Suppressor macrophage (primary cell): Measurements from ENCODE around the gene TBX21.

Source experiments
- DNase-seq, 4 experiments: peaks; one replicate each; pipeline ENCODE4 v3.0.0-alpha.2; 2020 to 2022
- total RNA-seq, 17 experiments: gene quantifications; one replicate each; lab custom pipeline; 2026; ENCODE audit warnings: mixed read lengths in 6 of 17, inconsistent platforms in 3 of 17; lab: John Stamatoyannopoulos, UW

TBX21 gene, protein sequence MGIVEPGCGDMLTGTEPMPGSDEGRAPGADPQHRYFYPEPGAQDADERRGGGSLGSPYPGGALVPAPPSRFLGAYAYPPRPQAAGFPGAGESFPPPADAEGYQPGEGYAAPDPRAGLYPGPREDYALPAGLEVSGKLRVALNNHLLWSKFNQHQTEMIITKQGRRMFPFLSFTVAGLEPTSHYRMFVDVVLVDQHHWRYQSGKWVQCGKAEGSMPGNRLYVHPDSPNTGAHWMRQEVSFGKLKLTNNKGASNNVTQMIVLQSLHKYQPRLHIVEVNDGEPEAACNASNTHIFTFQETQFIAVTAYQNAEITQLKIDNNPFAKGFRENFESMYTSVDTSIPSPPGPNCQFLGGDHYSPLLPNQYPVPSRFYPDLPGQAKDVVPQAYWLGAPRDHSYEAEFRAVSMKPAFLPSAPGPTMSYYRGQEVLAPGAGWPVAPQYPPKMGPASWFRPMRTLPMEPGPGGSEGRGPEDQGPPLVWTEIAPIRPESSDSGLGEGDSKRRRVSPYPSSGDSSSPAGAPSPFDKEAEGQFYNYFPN
- total RNA-seq: 0 to 2.8 (median 0.63) reads per million in 17 experiments

DNA sequence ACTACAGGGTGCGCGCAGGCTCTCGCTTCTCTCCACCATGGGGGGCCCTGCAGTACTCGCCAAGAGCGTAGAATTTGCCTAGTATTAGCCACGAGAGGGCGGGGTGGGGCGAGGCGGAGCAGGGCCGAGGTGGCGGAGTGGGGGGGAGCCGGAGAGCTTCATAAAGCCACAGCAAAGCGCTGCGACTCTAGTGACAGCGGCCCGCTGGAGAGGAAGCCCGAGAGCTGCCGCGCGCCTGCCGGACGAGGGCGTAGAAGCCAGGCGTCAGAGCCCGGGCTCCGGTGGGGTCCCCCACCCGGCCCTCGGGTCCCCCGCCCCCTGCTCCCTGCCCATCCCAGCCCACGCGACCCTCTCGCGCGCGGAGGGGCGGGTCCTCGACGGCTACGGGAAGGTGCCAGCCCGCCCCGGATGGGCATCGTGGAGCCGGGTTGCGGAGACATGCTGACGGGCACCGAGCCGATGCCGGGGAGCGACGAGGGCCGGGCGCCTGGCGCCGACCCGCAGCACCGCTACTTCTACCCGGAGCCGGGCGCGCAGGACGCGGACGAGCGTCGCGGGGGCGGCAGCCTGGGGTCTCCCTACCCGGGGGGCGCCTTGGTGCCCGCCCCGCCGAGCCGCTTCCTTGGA is at the start of gene TBX21:
TBX21 (plus strand) TSS at position 190 of the 627 bp plus-strand sequence; CDS start at position 409, 219 bp downstream.
- peak; percentile 60 to 88 (median 78) for DNase-seq

DNA sequence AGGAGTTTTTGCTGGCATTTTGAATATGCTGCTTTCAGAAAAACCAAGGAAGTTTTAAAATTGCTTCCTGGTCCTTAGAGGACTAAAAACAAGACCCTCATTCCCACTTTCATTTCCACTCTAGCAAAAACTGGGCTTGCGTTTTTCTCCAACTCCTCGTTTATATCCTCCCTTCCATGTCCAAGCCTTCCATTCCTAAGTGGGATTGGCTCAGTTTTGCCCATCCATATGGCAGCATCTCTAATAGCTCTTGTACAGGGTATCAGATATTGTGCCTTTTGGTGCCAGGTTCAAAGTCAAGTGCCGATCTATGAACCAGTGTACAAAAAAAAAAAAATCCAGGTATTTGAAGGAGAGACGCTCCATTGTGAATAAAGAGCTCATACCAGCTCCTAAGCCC is 49.0 kb upstream of the TBX21 start:
- DNase-seq: no peak

DNA sequence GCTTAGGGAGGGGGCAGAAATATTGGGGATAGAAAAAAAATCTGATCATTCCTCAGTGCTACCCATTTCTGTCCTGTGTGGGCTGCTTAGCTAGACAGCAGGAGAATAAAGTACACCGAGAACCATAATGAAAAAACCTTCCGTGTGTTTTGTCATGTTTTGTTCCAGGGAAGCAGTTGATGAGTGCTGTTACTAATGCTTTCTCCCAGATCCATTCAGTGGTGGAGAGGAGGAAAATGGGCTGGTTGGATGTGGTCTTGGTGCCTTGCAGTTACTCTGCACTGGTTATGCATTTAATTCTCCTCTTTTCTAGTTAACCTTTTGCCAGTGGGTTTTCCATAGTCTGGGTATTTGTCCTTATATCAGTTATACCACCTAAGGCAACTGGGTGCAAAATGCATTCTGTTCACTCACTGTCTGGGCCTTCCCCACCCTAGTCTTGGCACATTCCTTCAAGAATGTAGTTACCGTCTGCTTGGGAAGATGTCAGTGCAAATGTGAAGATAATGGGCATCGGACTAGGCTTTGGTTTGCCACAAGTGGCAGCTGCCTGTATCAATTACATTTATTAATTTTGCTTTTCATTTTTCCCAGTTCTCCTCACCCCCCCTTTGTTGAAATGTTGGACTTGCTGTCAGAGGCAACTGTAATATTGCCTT is 48.4 kb upstream of the TBX21 start:
- no peak for DNase-seq

DNA sequence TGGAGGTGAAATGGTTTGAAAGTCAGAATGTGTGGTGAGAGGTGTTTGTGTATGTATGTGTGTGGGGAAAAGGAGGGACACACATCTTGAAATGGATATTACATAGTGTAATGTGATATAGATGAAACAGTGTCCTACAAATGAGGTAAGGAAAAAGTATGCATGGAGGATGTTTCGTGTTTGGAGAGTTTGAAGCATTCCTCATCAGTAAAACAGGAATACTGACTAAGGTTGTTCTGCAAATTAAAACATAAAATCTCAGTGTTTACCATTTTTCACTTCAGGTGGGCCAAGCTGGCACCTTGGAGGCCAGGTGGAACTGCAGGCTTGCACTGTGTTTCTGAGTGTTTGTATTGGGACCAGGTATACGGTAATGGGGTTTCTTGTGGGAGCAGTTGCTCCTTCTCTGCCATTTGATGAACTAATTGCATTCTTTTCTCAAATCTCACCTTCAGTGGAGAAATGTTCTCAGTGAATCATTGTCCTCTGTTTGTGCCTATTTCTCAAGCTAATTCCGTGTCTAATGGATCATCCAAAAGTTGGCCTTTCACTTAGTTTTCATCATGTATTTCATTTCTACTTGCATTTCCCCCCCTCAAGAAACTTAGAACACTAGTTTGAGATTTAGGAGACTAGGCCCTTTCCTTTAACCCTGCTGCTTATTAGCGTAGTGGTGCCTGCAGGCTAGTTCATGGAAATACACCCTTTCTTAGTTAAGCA is 47.3 kb upstream of the TBX21 start:
- no peak for DNase-seq

DNA sequence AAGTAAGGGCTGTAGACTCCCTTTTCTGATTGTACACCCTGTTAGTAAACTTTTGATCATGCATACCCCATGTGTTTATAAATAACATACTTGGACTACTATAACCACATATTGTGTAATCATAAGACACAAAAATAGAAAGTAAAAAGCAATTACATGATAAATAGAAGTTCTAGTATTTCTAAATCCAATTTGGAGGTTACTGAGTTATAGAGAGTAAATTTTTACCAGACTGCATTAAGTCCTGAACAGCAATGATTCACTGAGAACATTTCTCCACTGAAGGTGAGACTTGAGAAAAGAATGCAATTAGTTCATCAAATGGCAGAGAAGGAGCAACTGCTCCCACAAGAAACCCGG is 46.8 kb upstream of the TBX21 start:
- DNase-seq: no peak

DNA sequence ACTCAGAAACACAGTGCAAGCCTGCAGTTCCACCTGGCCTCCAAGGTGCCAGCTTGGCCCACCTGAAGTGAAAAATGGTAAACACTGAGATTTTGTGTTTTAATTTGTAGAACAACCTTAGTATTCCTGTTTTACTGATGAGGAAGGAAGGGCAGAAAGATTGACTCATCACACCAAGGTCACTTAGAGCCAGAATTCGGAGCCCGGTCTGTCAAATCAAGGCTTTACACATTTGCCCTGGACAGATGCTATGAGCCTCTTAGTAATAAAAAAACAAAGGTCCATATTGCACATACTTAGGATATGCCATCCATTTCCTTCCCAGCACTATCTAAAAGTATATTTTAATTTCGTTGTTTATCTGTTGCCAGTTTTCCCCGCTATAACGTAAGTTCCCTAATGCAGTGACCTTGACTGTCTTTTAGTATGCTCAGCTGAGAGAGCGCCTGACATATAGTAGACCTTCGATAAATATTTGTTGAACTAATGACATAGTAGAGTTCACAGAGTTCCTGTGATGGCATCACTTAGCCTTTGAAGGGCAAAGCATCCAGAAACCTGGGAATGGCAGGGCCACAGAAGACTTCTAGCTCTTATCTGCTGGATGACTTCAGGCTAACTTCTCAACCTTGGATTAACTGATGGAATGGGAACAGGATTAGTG is 46.2 kb upstream of the TBX21 start:
- no peak for DNase-seq

DNA sequence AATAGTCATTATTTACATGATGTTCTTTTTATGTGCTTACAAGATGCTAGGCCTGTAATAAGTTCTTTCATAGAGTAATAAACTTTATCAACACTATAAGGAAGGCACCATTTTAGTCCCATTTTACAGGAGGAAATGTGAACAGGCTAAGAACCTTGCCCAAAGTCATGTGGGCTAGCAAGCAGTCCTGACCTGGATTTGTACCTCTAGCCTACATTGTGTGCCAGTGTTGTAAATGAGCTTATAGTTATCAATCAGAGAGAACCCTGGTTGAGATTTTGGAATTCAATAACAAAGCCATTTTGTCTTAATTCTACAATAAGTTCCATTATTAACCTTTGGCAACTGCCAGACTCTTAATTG is 45.7 kb upstream of the TBX21 start:
- no peak for DNase-seq

DNA sequence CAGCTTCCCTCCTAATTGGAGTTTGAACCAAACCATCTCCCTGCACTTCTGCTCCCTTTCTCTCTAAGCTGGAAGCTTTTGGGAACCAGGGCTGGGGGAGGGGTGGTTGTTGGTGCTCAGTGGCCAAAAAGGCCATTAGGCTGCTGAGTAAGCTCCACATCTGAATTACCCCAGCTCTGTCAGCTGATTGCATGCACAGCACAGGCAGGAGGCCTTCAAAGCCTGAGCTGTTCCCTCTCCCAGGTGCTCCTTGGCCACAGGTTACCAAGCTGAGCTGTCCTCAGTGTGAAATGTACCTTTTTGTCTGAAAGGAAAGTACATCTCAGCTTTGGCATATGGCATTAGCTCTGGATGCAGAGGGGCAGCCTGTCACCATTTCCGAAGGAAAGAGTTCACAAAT is 45.3 kb upstream of the TBX21 start:
- peak; percentile 31 to 78 (median 58) for DNase-seq

DNA sequence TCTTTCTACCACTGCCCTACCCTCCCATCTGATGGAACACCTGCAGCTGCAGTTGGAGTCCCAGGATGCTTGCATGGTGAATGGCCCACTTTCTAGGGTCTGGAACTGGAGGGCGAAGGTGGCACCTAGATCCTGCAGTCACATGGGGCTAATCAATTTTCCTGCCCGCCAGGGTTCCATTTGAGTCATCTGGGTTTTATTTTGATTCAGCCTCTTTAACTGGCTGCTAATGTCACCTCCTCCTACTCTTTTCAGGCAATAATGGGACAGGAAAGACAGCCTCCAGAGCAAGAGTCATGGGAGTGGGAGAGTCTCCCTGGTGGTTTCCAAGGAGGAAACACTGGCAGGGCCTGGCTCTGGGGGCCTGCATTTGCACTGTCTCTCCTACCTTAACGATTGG is 42.9 kb upstream of the TBX21 start:
- peak; percentile 16 to 74 (median 62) for DNase-seq

DNA sequence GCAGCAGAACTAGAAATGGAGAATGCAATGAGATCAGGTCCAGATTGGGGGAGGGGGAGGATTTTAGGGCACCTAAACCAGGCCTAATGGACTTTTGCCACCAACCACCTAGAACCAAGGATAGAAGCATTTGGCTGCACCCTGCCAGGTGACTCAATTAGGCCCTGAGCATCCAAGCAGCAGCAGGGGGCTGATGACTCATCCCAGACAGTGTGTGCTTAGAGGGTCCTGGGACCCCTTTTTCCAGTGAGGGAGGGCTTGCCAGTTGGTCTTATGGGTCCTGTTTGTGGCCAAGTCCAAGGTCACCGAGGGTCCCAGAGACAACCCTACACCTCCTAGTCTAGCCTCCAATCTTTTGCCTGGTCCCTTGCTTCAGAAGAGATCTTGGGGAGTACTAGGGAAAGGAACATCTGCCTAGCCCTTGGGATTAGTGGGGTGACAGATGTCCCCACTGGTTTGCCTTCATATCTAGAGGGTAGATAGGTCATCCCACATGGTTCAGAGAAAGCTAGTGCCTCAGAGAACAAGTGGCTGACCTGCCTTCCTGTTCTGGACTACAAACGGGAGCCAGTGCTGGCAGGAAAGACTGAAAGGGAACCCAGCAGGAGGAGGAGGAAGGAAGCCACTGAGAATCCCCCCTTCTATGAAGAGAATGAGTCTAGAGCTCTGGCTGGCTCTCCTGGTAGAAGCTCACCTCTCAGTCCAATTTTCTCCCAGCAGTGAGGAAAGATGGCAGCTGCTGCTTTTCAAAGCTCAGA is 40.7 kb upstream of the TBX21 start:
- no peak for DNase-seq

DNA sequence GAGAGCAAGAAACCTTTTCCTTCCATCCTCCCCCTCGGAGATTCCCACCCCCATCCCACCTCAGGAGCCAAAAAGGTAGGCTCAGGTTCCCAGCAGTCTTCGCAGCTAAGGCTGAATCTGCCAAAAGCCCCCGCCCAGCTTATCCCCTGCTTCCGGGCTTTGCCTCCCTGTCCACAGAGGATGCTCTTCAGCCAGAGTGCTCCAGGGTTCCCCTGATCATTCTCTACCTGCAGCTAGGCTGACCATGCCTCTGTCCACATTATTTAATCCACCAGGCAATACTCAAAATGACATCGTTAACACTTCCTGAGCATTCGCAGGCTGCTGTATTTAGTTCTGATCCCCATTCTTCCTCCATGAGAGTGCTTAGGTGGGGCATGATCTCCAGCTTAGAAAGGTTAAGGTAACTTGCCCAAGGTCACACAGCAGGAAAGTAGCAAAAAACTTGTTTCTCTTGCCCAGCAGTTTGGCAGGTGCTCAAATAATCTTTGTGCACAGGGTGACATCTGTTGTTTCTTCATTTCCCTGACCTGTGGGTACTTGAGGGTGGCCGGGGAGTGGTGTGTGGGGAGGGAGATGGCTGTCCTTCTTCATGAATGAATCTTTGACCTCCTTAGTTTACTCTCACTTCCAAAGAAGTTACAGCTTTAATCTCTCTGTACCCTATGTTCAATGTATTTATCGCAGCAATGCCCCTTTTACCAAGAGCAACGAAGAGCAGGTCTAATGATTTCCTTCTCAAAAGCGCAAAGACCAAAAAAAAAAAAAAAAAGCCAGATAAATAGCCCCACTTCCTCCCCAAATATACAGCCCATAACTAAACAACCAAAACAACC is 39.9 kb upstream of the TBX21 start:
- DNase-seq: peak in 1 of 4 experiments; percentile 21

DNA sequence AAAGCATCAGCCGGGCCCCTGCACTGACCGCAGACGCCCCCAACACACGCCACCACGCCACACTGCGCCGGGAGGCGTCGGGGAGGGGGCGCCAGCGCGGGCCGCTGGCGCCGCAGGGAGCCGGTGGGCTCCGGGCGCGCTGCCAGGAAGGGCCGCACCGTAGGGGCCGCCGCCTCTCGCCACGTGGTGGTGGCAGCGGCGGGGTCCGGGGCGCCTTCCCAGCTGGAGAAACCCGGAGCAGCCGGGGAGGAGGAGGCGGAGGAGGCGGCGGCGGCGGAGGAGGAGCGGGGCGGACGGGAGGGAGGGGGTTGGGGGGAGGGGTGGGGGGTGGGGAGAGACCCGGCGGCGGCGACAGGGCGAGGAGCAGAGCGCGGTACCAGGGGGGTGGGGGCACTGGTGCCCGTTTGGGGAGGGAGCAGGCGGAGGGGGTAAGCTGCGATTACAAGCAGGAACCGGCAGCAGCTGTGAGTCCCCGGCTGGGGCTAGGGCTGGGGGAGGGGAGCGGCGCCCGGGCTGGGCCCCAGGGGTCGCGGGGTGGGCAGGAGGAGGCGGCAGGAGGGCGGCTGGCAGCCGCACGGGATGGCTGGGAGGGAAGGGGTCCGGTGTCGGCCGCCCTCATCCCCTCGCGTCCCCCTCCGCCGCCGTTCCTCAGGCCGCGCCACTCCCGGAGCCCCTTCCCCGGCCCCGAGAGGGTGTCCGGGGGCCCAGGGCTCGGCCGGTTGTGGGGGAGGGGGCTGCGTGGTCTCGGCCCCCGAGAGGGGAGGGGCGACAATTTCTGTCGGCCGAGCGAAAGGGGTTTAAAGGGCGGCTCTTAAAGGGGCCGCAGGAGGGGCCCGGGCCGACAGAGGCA is 39.1 kb upstream of the TBX21 start, which contains the start of gene TBKBP1:
TBKBP1 (plus strand) TSS at position 431 of the 850 bp plus-strand sequence. CDS start 1,952 bp downstream, outside the sequence.
- DNase-seq: peak in 3 of 4 experiments; percentile 32 to 62 (median 59)

DNA sequence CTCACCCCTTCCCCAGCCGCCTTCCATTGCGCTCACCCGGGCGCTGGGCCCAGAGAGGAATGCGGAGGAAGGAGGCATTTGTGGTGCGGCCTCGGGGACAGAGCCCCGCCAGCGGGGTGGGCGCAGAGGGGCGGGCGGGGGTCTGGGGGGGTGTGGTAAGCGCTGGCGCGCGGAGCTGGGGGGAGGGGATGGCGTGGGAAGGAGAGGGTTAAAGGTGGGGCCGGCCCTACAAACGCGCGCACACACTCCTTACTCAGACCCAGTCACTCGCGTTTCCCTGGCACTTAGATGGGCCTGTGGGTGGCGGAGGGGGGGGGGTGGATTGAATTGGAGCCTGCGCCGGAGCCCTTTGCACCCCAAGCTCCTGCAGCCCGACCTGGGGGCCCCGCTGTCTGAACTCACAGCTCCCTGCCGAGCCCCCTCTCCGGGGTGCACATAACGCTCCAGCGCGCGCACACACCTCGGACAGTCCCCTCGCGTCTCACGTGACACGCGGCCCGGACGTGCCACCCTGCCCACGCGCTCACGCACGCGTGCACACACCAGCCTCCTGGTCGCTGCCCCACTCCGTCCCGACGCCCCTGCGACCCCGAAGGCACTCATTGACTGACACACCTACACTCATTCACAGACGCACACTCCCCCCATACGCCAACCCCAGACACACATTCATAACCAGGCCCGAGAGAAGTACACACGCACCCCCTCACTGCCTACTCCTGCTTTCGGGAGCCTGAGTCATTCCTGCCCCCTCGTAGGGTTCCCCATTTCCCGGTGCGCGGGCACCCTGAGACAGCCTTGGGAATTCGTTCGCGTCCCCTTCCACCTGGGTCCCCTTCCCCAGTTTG is 38.2 kb upstream of the TBX21 start:
- DNase-seq: peak; percentile 56 to 92 (median 80)

DNA sequence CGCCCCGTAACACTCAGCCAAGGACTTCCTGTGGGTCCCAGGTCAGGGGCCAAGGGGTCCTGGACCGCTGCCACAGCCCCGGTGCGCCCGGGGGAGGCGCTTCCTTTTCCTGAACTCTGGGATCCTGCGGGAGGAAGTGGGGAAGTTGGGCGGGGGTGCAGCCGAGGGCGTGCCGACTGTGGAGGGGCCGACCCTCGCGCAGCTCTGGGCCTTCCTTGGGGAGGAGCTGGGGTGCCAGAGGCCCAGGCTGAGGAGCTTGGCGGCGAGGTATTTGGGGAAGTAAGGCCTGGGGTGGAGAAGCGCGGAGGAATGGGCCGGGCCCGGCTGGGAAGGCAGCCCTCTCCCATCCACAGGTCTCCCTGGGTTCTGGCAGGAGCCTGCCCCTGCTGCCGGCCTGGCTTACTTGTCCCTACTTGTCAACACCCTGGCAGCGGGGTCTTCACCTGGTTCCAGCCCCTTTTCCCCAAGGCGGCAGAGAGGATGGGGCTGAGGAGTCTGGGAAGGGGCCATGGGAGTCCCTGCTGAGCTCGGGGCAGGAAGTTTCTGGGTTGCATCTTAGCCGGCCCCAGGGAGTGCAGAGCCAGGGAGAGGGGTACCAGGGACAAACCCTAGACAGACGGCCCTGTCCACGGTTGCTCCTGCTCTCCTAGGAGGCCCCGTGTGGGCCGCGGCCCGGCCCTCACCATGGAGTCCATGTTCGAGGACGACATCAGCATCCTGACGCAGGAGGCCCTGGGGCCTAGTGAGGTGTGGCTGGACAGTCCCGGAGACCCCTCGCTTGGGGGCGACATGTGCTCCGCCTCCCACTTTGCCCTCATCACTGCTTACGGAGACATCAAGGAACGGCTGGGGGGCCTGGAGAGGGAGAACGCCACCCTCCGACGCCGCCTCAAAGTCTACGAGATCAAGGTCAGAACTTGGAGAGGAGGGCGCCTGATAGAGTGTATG is 37.3 kb upstream of the TBX21 start:
- peak; percentile 81 to 96 (median 90) for DNase-seq

DNA sequence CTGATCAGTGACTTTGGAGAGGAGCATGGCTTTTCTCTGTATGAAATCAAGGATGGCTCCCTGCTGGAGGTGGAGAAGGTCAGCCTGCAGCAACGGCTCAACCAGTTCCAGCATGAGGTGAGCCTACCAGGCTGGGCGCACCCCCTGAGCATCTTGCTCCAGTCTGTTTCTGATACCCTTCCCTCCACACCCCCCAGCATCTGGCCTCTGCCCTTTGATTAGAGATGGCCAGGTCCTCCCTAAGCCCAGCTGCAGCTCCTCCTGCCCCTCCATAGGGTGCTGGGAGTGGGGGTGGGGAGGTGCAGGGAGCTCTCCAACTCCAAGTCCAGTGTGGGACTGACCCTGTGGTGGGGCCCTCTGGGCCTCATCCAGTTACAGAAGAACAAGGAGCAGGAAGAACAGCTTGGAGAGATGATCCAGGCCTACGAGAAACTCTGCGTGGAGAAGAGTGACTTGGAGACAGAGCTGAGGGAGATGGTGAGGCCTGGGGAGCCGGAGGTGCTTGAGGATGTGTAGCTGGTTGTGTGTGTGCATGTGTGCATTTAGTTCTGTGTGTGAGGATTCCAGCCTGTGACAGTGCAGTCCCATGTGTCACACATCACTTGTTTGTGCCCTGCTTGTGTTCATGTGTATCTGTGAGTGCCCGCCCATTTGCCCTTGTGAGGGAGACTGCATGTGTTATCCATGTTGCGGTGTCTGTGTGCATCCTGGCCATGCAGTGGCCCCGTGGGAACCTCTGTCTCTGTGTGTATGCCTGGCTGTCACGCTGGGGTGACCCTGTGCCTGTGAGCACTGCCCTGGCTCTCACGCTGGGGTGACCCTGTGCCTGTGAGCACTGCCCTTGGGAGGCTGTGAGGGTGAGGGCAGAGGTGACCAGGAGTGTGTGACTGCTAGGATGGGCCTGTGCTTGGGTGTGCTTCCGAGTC is 36.1 kb upstream of the TBX21 start:
- DNase-seq: no peak
